ENCODE data around the gene ZNF516. TPM values are rescaled to one million over a fixed set of nuclear protein-coding genes. Genes with fewer than 3 reads are reported as not detected.

ZNF516 gene
- total RNA-seq, 1 experiment from 2014 or later, result 1.7 TPM

- no peak for DNase-seq
- Histone ChIP-seq H3K36me3 (no peaks in the 10 kb centered on the region), H3K9me3 (no peaks in the 10 kb centered on the region), H3K4me3 (no peak overlapping the region), H3K27me3 (no peaks in the 10 kb centered on the region)
Observed at GRCh38 chr18:76380791-76381405, 114.1 kb downstream of the ZNF516 start.

- no peak for DNase-seq
Observed at GRCh38 chr18:76380127-76380729, 114.8 kb downstream of the ZNF516 start.

GRCh38 chr18:76379226-76380126, 115.6 kb downstream of the ZNF516 start:
- H3K4me3 ChIP-seq, result no peak overlapping the region
- H3K36me3 ChIP-seq, result no peaks in the 10 kb centered on the region
- no peaks in the 10 kb centered on the region for H3K9me3 ChIP-seq
- no peaks in the 10 kb centered on the region for H3K27me3 ChIP-seq
- DNase-seq, result no peak

More at GRCh38 chr18:76380127-76380729, 114.8 kb downstream of the ZNF516 start:
- H3K9me3 ChIP-seq, result no peaks in the 10 kb centered on the region
- no peaks in the 10 kb centered on the region for H3K36me3 ChIP-seq
- H3K27me3 ChIP-seq, result no peaks in the 10 kb centered on the region
- H3K4me3 ChIP-seq, result no peak overlapping the region

- Histone ChIP-seq H3K4me3 (no peak overlapping the region), H3K9me3 (no peaks in the 10 kb centered on the region), H3K36me3 (no peaks in the 10 kb centered on the region), H3K27me3 (no peaks in the 10 kb centered on the region)
- DNase-seq, result no peak
Observed at GRCh38 chr18:76378526-76379215, 116.4 kb downstream of the ZNF516 start.

GRCh38 chr18:76377359-76377756, 117.7 kb downstream of the ZNF516 start:
- no peak for DNase-seq
- Histone ChIP-seq H3K36me3 (no peaks in the 10 kb centered on the region), H3K9me3 (no peaks in the 10 kb centered on the region), H3K27me3 (no peaks in the 10 kb centered on the region), H3K4me3 (no peak overlapping the region)

GRCh38 chr18:76376668-76377358, 118.2 kb downstream of the ZNF516 start:
- no peak for DNase-seq
- Histone ChIP-seq H3K4me3 (no peak overlapping the region), H3K36me3 (no peaks in the 10 kb centered on the region), H3K9me3 (no peaks in the 10 kb centered on the region), H3K27me3 (no peaks in the 10 kb centered on the region)

- DNase-seq, result no peak
- no peak overlapping the region for H3K4me3 ChIP-seq
- no peaks in the 10 kb centered on the region for H3K9me3 ChIP-seq
Observed at GRCh38 chr18:76376225-76376624, 118.8 kb downstream of the ZNF516 start.

GRCh38 chr18:76374330-76375281, 120.4 kb downstream of the ZNF516 start:
- Histone ChIP-seq H3K36me3 (no peaks in the 10 kb centered on the region), H3K27me3 (no peaks in the 10 kb centered on the region), H3K4me3 (no peak overlapping the region), H3K9me3 (no peaks in the 10 kb centered on the region)
- DNase-seq, result no peak

More at GRCh38 chr18:76376225-76376624, 118.8 kb downstream of the ZNF516 start:
- H3K36me3 ChIP-seq, result no peaks in the 10 kb centered on the region
- no peaks in the 10 kb centered on the region for H3K27me3 ChIP-seq

GRCh38 chr18:76373297-76373696, 121.7 kb downstream of the ZNF516 start:
- Histone ChIP-seq H3K27me3 (no peaks in the 10 kb centered on the region), H3K36me3 (no peaks in the 10 kb centered on the region), H3K4me3 (no peak overlapping the region), H3K9me3 (no peaks in the 10 kb centered on the region)
- DNase-seq, result no peak

- DNase-seq, result no peak
- Histone ChIP-seq H3K4me3 (no peak overlapping the region), H3K36me3 (no peaks in the 10 kb centered on the region), H3K27me3 (no peaks in the 10 kb centered on the region), H3K9me3 (no peaks in the 10 kb centered on the region)
Observed at GRCh38 chr18:76371301-76372203, 123.5 kb downstream of the ZNF516 start.

- DNase-seq, result no peak
- Histone ChIP-seq H3K27me3 (no peaks in the 10 kb centered on the region), H3K9me3 (no peaks in the 10 kb centered on the region), H3K36me3 (no peaks in the 10 kb centered on the region), H3K4me3 (no peak overlapping the region)
Observed at GRCh38 chr18:76370686-76371085, 124.4 kb downstream of the ZNF516 start.

- H3K36me3 ChIP-seq, result no peaks in the 10 kb centered on the region
- no peak for DNase-seq
- no peaks in the 10 kb centered on the region for H3K9me3 ChIP-seq
- H3K4me3 ChIP-seq, result no peak overlapping the region
- no peaks in the 10 kb centered on the region for H3K27me3 ChIP-seq
Observed at GRCh38 chr18:76370201-76370600, 124.8 kb downstream of the ZNF516 start.

- Histone ChIP-seq H3K27me3 (no peaks in the 10 kb centered on the region), H3K9me3 (no peaks in the 10 kb centered on the region), H3K36me3 (no peaks in the 10 kb centered on the region), H3K4me3 (no peak overlapping the region)
- DNase-seq, result no peak
Observed at GRCh38 chr18:76369791-76370190, 125.3 kb downstream of the ZNF516 start.

- DNase-seq, result no peak
Observed at GRCh38 chr18:76368976-76369375, 126.1 kb downstream of the ZNF516 start.

GRCh38 chr18:76368271-76368670, 126.8 kb downstream of the ZNF516 start:
- DNase-seq, result no peak
- no peaks in the 10 kb centered on the region for H3K36me3 ChIP-seq
- H3K27me3 ChIP-seq, result no peaks in the 10 kb centered on the region
- no peak overlapping the region for H3K4me3 ChIP-seq
- H3K9me3 ChIP-seq, result no peaks in the 10 kb centered on the region

More at GRCh38 chr18:76368976-76369375, 126.1 kb downstream of the ZNF516 start:
- no peaks in the 10 kb centered on the region for H3K36me3 ChIP-seq
- no peak overlapping the region for H3K4me3 ChIP-seq
- no peaks in the 10 kb centered on the region for H3K27me3 ChIP-seq
- no peaks in the 10 kb centered on the region for H3K9me3 ChIP-seq
